HG03025 (cell line): ENCODE measurements around the gene MFF.

Experiments
- ATAC-seq: cut with Tn5 transposase; IDR thresholded peaks from one replicate; pipeline ENCODE4 v1.9.1; 2021; ENCODE audit warnings: mild to moderate bottlenecking, moderate library complexity; ENCODE audit not compliant: unreplicated experiment, low FRiP score

MFF gene

GRCh38 chr2:227324995-227325838 is at the start of gene MFF:
Gene MFF, plus strand, starts transcription at chr2:227325251. Its CDS starts 5,415 bp downstream, at chr2:227330666.
- ATAC-seq, result peak; percentile 92

- no peak for ATAC-seq
Observed at GRCh38 chr2:227280895-227281294, 44.2 kb upstream of the MFF start.

GRCh38 chr2:227285741-227286236 is 39.3 kb upstream of the MFF start:
- ATAC-seq, result no peak

- ATAC-seq, result no peak
Observed at GRCh38 chr2:227287771-227288170, 37.3 kb upstream of the MFF start.

GRCh38 chr2:227292314-227292713 is 32.7 kb upstream of the MFF start:
- no peak for ATAC-seq

- no peak for ATAC-seq
Observed at GRCh38 chr2:227293531-227293930, 31.5 kb upstream of the MFF start.

- ATAC-seq, result no peak
Observed at GRCh38 chr2:227295806-227296205, 29.2 kb upstream of the MFF start.

GRCh38 chr2:227296671-227297405 is 28.2 kb upstream of the MFF start:
- no peak for ATAC-seq

GRCh38 chr2:227301523-227301922 is 23.5 kb upstream of the MFF start:
- ATAC-seq, result no peak

- ATAC-seq, result peak; percentile 92
Observed at GRCh38 chr2:227308784-227309183, 16.3 kb upstream of the MFF start.

GRCh38 chr2:227310756-227311110 is 14.3 kb upstream of the MFF start:
- no peak for ATAC-seq

- ATAC-seq, result no peak
Observed at GRCh38 chr2:227311861-227312506, 13.1 kb upstream of the MFF start.

- no peak for ATAC-seq
Observed at GRCh38 chr2:227312579-227312978, 12.5 kb upstream of the MFF start.

GRCh38 chr2:227313310-227313709 is 11.7 kb upstream of the MFF start:
- no peak for ATAC-seq

- ATAC-seq, result no peak
Observed at GRCh38 chr2:227317834-227318233, 7.2 kb upstream of the MFF start.

GRCh38 chr2:227320305-227321094 is 4.6 kb upstream of the MFF start:
- no peak for ATAC-seq

GRCh38 chr2:227322530-227323205 is 2.4 kb upstream of the MFF start:
- no peak for ATAC-seq

- ATAC-seq, result no peak
Observed at GRCh38 chr2:227323818-227324217, 1.2 kb upstream of the MFF start.

GRCh38 chr2:227324642-227324994 is 433 bp upstream of the MFF start:
- ATAC-seq, result no peak

GRCh38 chr2:227325839-227326195 is 766 bp downstream of the MFF start:
- peak; percentile 2 for ATAC-seq
